ENCODE data around the gene CALHM5.

The CALHM5 gene

GRCh38 chr6:116556065-116556464 lies 44.6 kb downstream of the CALHM5 start:
- DNase-seq = peak; percentile 75

DNA sequence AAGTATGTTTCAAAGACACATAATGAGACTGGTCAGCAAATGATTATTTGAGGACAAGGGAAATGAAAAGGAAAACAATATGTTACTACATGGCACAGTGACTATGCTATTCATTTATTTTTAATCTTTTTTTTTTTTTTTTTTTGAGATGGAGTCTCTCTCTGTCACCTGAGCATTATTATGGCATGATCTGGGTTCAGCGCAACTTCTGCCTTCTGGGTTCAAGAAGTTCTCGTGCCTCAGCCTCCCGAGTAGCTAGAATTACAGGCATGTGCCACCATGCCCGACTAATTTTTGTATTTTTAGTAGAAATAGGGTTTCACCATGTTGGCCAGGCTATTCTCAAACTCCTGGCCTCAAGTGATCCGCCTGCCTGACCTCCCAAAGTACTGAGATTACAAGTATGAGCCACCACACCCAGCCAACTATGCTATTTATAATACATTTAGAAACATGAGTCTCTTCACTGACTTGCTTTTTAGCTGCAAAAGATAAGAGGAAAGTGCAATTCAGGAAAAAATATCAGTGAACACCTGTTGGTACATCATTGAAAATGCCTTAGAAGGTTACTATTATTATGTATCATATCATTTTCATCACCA lies 45.5 kb downstream of the CALHM5 start:
- DNase-seq = no peak

GRCh38 chr6:116557893-116558292 lies 46.5 kb downstream of the CALHM5 start:
- peak; percentile 89 for DNase-seq

- DNase-seq = no peak
Measured at GRCh38 chr6:116560130-116560529, 48.7 kb downstream of the CALHM5 start.

DNA sequence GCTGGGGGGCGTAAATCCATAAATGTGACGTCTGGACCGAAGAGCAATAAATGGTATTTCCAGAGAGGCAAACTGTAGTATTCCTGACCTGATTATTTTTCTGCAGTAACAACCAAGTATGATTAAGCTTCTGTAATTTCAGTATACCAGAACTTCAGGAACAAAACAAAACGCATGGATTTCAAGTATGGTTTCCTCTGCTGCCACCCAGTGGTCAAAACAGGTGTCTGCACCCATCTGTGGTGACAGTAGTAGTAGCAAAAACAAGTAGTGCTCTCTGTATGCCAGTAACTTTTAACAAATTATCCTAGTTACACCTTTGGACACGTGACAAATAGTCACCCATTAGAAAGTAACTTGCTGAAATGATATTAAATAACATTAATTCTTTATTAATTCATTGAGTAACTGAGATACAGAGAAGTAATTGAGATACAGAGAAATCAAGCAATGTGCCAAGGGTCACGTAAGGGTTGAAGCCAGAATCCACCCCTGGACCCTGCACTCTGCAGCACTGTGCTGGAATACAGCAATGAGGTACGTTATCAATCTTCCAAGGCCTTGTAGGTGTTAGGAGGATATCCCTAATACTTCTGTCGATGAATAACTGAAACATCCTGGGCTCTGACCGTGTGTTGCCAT lies 50.1 kb downstream of the CALHM5 start:
- peak; percentile 78 for DNase-seq

- no peak for DNase-seq
Measured at GRCh38 chr6:116562019-116562403, 50.6 kb downstream of the CALHM5 start.

GRCh38 chr6:116562614-116563013 lies 51.2 kb downstream of the CALHM5 start:
- no peak for DNase-seq

GRCh38 chr6:116563830-116564229 lies 52.4 kb downstream of the CALHM5 start:
- no peak for DNase-seq

- DNase-seq = no peak
Measured at GRCh38 chr6:116564311-116564710, 52.9 kb downstream of the CALHM5 start.

- no peak for DNase-seq
Measured at GRCh38 chr6:116564921-116565872, 53.8 kb downstream of the CALHM5 start.

- DNase-seq = no peak
Measured at GRCh38 chr6:116568111-116568510, 56.7 kb downstream of the CALHM5 start.

GRCh38 chr6:116568821-116569755 lies 57.6 kb downstream of the CALHM5 start:
- no peak for DNase-seq

DNA sequence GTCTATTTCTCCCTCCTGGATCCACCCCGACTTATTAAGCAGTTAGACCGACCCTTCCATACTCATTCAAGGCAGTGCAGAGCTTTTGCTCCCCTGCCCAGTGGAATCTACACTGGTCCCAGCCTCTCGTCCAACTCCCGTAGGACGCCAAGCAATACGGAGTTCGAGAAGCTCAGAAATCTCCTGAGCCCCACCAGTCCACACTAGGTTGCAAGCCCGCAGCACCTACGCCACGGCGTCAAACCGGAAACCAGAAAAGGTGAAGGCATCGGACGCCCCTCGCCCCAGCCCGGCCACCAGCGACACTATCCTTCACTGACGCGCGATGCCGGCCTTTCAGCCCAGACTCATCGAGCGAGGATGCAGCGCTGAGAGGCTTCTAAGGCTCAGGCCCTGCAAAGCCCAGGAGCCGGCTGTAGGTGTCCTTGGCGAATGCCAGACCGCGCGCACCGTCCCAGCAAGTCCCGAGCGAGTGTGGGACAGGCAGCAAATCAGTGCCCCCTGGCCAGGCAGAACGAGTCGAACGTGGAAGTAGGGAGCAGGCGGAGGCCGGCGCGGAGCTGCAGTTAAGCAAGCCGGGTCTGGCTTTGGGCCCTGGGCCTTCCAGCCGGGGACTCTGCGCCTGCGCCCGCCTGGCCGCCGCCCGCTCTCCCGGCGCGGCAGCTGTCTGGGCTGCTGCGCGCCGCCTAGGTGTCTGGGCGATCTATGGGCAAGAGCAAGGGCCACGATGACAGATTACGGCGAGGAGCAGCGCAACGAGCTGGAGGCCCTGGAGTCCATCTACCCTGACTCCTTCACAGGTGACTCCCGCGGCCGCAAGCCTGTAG lies 59.6 kb downstream of the CALHM5 start, which contains the start of gene RWDD1:
RWDD1 (plus strand) TSS at position 649 of the 827 bp plus-strand sequence; CDS start at position 728, 79 bp downstream.
- DNase-seq = peak; percentile 98

DNA sequence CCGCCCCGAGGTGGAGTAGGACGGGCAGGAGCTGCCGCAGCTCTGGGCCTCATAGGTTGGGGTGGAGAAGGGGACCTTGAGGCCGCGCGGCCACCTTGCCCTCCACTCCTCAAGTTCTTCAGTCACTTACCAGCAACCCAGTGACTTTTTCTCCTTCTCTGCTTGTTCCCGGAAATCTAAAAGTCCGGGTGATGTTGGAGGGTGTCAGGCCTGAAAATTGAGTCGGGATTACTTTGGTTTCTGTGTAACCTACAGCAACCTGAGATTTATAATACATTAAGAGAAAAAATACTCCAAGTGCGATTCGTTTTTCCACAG lies 60.2 kb downstream of the CALHM5 start:
- no peak for DNase-seq

DNA sequence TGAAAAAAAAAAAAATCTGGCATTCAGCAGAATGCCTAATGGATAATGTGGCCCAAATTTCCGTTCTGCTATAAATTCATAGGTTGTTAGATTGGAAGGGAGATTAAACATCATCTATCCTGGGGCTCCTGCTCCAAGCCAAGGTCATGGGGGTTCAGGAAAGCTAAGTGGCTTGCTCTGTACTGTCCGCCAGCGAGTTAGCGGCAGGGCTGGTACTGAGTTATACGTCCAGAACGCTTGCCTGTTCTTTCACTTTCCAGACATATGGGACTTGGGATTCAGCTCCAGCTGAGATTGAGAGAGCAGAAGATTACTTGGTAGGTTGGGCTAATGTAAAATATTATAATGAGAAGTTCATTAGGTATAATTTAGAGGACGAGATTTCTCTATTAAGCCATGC lies 60.7 kb downstream of the CALHM5 start:
- DNase-seq = no peak

Measured in kidney glomerular epithelial cell (primary cell).